A549 (cell line): Measurements from ENCODE around the gene CIRBP.

Source experiments
- JUN ChIP-seq, 2 experiments: fragments of >200 bp; sonication (Bioruptor Twin); formaldehyde crosslinking; IDR thresholded peaks; 2 replicates in 1 of 2; 3 replicates in 1 of 2; pipeline ENCODE4 v1.6.1; 2016 to 2017
- POLR2A ChIP-seq: IDR thresholded peaks from 2 replicates; pipeline ENCODE4 v1.6.1; 2012; ENCODE audit warnings: mild to moderate bottlenecking, low read length
- TF ChIP-seq, protein P1 (sequence below): fragments of >200 bp; sonication (Bioruptor Twin); formaldehyde crosslinking; IDR thresholded peaks from 3 replicates; pipeline ENCODE4 v1.5.1; 2016

DNA sequence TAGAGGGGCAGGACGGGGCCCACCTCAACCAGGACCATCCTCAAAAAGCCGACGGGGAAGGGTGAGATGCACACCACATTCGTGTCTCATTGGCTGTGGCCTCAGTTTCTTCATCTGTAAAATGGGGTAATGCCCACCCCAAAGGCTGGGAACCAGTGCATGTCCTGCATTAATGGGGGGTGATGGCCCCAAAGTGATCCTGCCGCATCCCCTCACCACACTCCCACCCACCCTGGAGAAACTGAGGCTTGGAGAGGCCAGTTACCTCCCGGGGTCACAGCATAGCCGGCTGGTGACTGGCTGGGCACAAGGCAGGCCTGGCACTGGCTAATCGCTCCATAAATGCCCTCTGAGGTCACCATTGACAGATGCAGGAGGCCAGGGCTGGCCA, 21.4 kb upstream of the CIRBP start:
- TF ChIP-seq, protein P1, sequence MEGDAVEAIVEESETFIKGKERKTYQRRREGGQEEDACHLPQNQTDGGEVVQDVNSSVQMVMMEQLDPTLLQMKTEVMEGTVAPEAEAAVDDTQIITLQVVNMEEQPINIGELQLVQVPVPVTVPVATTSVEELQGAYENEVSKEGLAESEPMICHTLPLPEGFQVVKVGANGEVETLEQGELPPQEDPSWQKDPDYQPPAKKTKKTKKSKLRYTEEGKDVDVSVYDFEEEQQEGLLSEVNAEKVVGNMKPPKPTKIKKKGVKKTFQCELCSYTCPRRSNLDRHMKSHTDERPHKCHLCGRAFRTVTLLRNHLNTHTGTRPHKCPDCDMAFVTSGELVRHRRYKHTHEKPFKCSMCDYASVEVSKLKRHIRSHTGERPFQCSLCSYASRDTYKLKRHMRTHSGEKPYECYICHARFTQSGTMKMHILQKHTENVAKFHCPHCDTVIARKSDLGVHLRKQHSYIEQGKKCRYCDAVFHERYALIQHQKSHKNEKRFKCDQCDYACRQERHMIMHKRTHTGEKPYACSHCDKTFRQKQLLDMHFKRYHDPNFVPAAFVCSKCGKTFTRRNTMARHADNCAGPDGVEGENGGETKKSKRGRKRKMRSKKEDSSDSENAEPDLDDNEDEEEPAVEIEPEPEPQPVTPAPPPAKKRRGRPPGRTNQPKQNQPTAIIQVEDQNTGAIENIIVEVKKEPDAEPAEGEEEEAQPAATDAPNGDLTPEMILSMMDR = no peak
- TF ChIP-seq JUN (IDR thresholded peaks at IDR 0.05) (no peak), POLR2A (no peak)
